Hematopoietic multipotent progenitor cell treated with erythropoietin and hydrocortisone succinate and interleukin-3 and kit ligand, for 17 days (in vitro differentiated cells): ENCODE results near the gene ASCC3.
"Not testable (repeated sequence)": the region's sequence is repeated elsewhere in the genome, so short reads cannot be mapped to it uniquely, and the experiment has no call there.

Experiments
- DNase-seq: peaks from one replicate; pipeline ENCODE4 v3.0.0-alpha.2; 2015; ENCODE audit warnings: low spot score

Gene ASCC3

GRCh38 chr6:100803264-100804045 lies 77.7 kb downstream of the ASCC3 start:
- no peak for DNase-seq

- DNase-seq: no peak
Measured at GRCh38 chr6:100801036-100801435, 80.1 kb downstream of the ASCC3 start.

GRCh38 chr6:100796049-100796823 lies 84.9 kb downstream of the ASCC3 start:
- no peak for DNase-seq

- DNase-seq: no peak
Measured at GRCh38 chr6:100790084-100790483, 91.0 kb downstream of the ASCC3 start.

GRCh38 chr6:100785982-100786381 lies 95.1 kb downstream of the ASCC3 start:
- no peak for DNase-seq

- no peak for DNase-seq
Measured at GRCh38 chr6:100780648-100781047, 100.5 kb downstream of the ASCC3 start.

- no peak for DNase-seq
Measured at GRCh38 chr6:100775667-100776066, 105.5 kb downstream of the ASCC3 start.

- no peak for DNase-seq
Measured at GRCh38 chr6:100774681-100775080, 106.4 kb downstream of the ASCC3 start.

- no peak for DNase-seq
Measured at GRCh38 chr6:100768816-100769351, 112.2 kb downstream of the ASCC3 start.

GRCh38 chr6:100763617-100764241 lies 117.4 kb downstream of the ASCC3 start:
- no peak for DNase-seq

- DNase-seq: no peak
Measured at GRCh38 chr6:100761841-100762240, 119.3 kb downstream of the ASCC3 start.

- not testable (repeated sequence) for DNase-seq
Measured at GRCh38 chr6:100758386-100758785, 122.7 kb downstream of the ASCC3 start.

- DNase-seq: no peak
Measured at GRCh38 chr6:100753421-100753820, 127.7 kb downstream of the ASCC3 start.

- DNase-seq: no peak
Measured at GRCh38 chr6:100751590-100751989, 129.5 kb downstream of the ASCC3 start.

GRCh38 chr6:100745419-100746041 lies 135.6 kb downstream of the ASCC3 start:
- DNase-seq: no peak

- DNase-seq: no peak
Measured at GRCh38 chr6:100740439-100740838, 140.7 kb downstream of the ASCC3 start.

GRCh38 chr6:100737720-100738119 lies 143.4 kb downstream of the ASCC3 start:
- not testable (repeated sequence) for DNase-seq

- no peak for DNase-seq
Measured at GRCh38 chr6:100731411-100731810, 149.7 kb downstream of the ASCC3 start.

- DNase-seq: no peak
Measured at GRCh38 chr6:100730001-100730980, 150.8 kb downstream of the ASCC3 start.

- DNase-seq: no peak
Measured at GRCh38 chr6:100726666-100727065, 154.5 kb downstream of the ASCC3 start.

GRCh38 chr6:100724696-100725095 lies 156.4 kb downstream of the ASCC3 start:
- DNase-seq: no peak
